SK-N-SH (cell line): Measurements from ENCODE around the gene TSC2. TPM values are rescaled to one million over a fixed set of nuclear protein-coding genes. Genes with fewer than 3 reads are reported as not detected.

Experiments used
- CTCF ChIA-PET: fragments of 300-600, 350-600 bp; formaldehyde crosslinking; extraction: SDS; loops from one replicate; lab custom pipeline; 2021; lab: Yijun Ruan, JAX
- POLR2A ChIA-PET: fragments of 350-600 bp; sonication (Branson Sonifier 250); formaldehyde crosslinking; extraction: SDS; loops from one replicate; lab custom pipeline; 2020; ENCODE audit warnings: antibody characterized with exemption, inconsistent platforms; lab: Yijun Ruan, JAX
- DNase-seq: peaks from one replicate; pipeline ENCODE4 v3.0.0; 2012
- H2AFZ ChIP-seq: fragments of 200-600 bp; sonication (generic); 2 replicates; pipeline ENCODE4 v1.8.1; 2016; ENCODE audit warnings: antibody characterized with exemption, mild to moderate bottlenecking, low read depth
- H3F3A ChIP-seq: fragments of 200-600 bp; sonication (generic); replicated peaks from 2 replicates; pipeline ENCODE3; 2016; ENCODE audit warnings: antibody characterized with exemption, mild to moderate bottlenecking; ENCODE audit not compliant: insufficient read depth
- H3K27ac ChIP-seq, 2 experiments: fragments of 200-500 bp in 1 of 2; fragments of 200-600 bp in 1 of 2; sonication (Bioruptor generic) in 1 of 2; sonication (generic), shearing (Covaris generic) in 1 of 2; 2 replicates each; pipeline versions ENCODE4 v1.5.1 to v1.6.1; 2014 to 2016; ENCODE audit warnings: low read depth in 2 of 2, inconsistent platforms in 1 of 2, low read length in 1 of 2, mild to moderate bottlenecking in 1 of 2, mixed read lengths in 1 of 2
- H3K27me3 ChIP-seq: fragments of 200-600 bp; sonication (generic), shearing (Covaris generic); 2 replicates; pipeline ENCODE4 v1.6.1; 2016; ENCODE audit warnings: mixed run types; ENCODE audit not compliant: insufficient read depth
- H3K36me3 ChIP-seq, 2 experiments: fragments of 200-500 bp in 1 of 2; fragments of 200-600 bp in 1 of 2; sonication (Bioruptor generic) in 1 of 2; sonication (generic) in 1 of 2; replicated peaks in 1 of 2; 2 replicates each; pipeline versions ENCODE3 to v1.5.1; 2014 to 2016; ENCODE audit warnings: low read length in 1 of 2, mild to moderate bottlenecking in 1 of 2; ENCODE audit not compliant: insufficient read depth in 2 of 2, control insufficient read depth in 1 of 2
- H3K4me1 ChIP-seq, 2 experiments: fragments of 200-500 bp in 1 of 2; fragments of 200-600 bp in 1 of 2; sonication (Bioruptor generic) in 1 of 2; sonication (generic), shearing (Covaris generic) in 1 of 2; 2 replicates each; pipeline versions ENCODE4 v1.5.1 to v1.6.1; 2014 to 2016; ENCODE audit warnings: low read depth in 1 of 2, low read length in 1 of 2, mixed run types in 1 of 2; ENCODE audit not compliant: insufficient read depth in 2 of 2, control insufficient read depth in 1 of 2
- H3K4me2 ChIP-seq: fragments of 200-600 bp; sonication (generic), shearing (Covaris generic); 2 replicates; pipeline ENCODE4 v1.6.1; 2017; ENCODE audit warnings: mixed run types
- H3K4me3 ChIP-seq, 2 experiments: fragments of 200-500 bp in 1 of 2; fragments of 200-600 bp in 1 of 2; sonication (Bioruptor generic) in 1 of 2; sonication (generic), shearing (Covaris generic) in 1 of 2; 2 replicates each; pipeline versions ENCODE4 v1.5.1 to v1.8.1; 2014 to 2016; ENCODE audit warnings: low read depth in 2 of 2, inconsistent platforms in 1 of 2, low read length in 1 of 2, mild to moderate bottlenecking in 1 of 2, mixed read lengths in 1 of 2, moderate library complexity in 1 of 2
- H3K79me2 ChIP-seq: fragments of 200-600 bp; sonication (generic); 2 replicates; pipeline ENCODE4 v1.8.1; 2017; ENCODE audit warnings: mild to moderate bottlenecking; ENCODE audit not compliant: insufficient read depth
- H3K9ac ChIP-seq: fragments of 200-600 bp; sonication (generic); 2 replicates; pipeline ENCODE4 v1.6.1; 2017; ENCODE audit warnings: mixed run types
- H3K9me2 ChIP-seq: fragments of 200-600 bp; sonication (generic); 2 replicates; pipeline ENCODE4 v1.6.1; 2017; ENCODE audit warnings: mixed run types
- H3K9me3 ChIP-seq: fragments of 200-600 bp; sonication (generic); 2 replicates; pipeline ENCODE4 v1.6.1; 2017; ENCODE audit warnings: mixed run types, mild to moderate bottlenecking, moderate library complexity
- H4K20me1 ChIP-seq: fragments of 200-600 bp; sonication (generic); 2 replicates; pipeline ENCODE4 v1.6.1; 2017; ENCODE audit warnings: mild to moderate bottlenecking, mixed run types; ENCODE audit not compliant: insufficient read depth
- EP300 ChIP-seq, 2 experiments: IDR thresholded peaks; 2 replicates each; pipeline versions ENCODE4 v1.4.0 to v1.6.1; 2012; ENCODE audit warnings: borderline replicate concordance in 1 of 2, low read depth in 1 of 2, low read length in 1 of 2
- EZH2phosphoT487 ChIP-seq: fragments of 200-600 bp; sonication (generic); IDR thresholded peaks from 2 replicates; pipeline ENCODE4 v1.6.1; 2017; ENCODE audit warnings: low read depth, mixed run types, mild to moderate bottlenecking, antibody characterized with exemption, moderate library complexity, borderline replicate concordance
- FOSL2 ChIP-seq: IDR thresholded peaks from 2 replicates; pipeline ENCODE4 v1.4.0; 2012; ENCODE audit warnings: low read depth, mild to moderate bottlenecking, moderate library complexity, borderline replicate concordance
- FOXJ3 ChIP-seq: sonication (generic); formaldehyde crosslinking; IDR thresholded peaks from 2 replicates; pipeline ENCODE4 v1.5.1; 2020; ENCODE audit warnings: mild to moderate bottlenecking, missing genetic modification reagents
- FOXM1 ChIP-seq: IDR thresholded peaks from 2 replicates; pipeline ENCODE4 v1.4.0; 2012; ENCODE audit warnings: low read depth, mild to moderate bottlenecking
- MEF2A ChIP-seq: IDR thresholded peaks from 2 replicates; pipeline ENCODE4 v1.4.0; 2012; ENCODE audit warnings: low read depth, borderline replicate concordance
- POLR2AphosphoS5 ChIP-seq: IDR thresholded peaks from 2 replicates; pipeline ENCODE4 v1.6.1; 2012; ENCODE audit warnings: low read depth, low read length
- RAD21 ChIP-seq: IDR thresholded peaks from 2 replicates; pipeline ENCODE4 v1.6.1; 2012; ENCODE audit warnings: mild to moderate bottlenecking, low read length
- RCOR1 ChIP-seq: fragments of 150-350 bp; IDR thresholded peaks from 2 replicates; pipeline ENCODE4 v1.6.1; 2017; ENCODE audit warnings: antibody characterized with exemption, low read length
- RFX5 ChIP-seq: IDR thresholded peaks from 2 replicates; pipeline ENCODE4 v1.6.1; 2012; ENCODE audit warnings: mild to moderate bottlenecking, improper control_type of control experiment, low read length
- RXRA ChIP-seq: IDR thresholded peaks from 2 replicates; pipeline ENCODE4 v1.4.0; 2012; ENCODE audit warnings: low read depth, mild to moderate bottlenecking, borderline replicate concordance
- SMC3 ChIP-seq: IDR thresholded peaks from 2 replicates; pipeline ENCODE4 v1.6.1; 2012; ENCODE audit warnings: low read depth, low read length, improper control_type of control experiment
- TAF1 ChIP-seq: IDR thresholded peaks from 2 replicates; pipeline ENCODE4 v1.6.1; 2012; ENCODE audit warnings: low read depth, mild to moderate bottlenecking, low read length, moderate library complexity, borderline replicate concordance
- TEAD4 ChIP-seq: IDR thresholded peaks from 2 replicates; pipeline ENCODE4 v1.4.0; 2012; ENCODE audit warnings: mild to moderate bottlenecking, borderline replicate concordance; ENCODE audit not compliant: insufficient read depth
- WGBS: methylation state at CpG from one replicate; pipeline ENCODE4 v1.1.6; 2017; ENCODE audit warnings: low lambda C conversion rate; 5-methylcytosine and 5-hydroxymethylcytosine counted together
- polyA plus RNA-seq, 3 experiments: library from polyadenylated mRNA; depleted of rRNA; stranded (reverse); fragments of >200 nt; gene quantifications; 2 replicates each; pipeline ENCODE4 v1.2.3, GENCODE V29; 2012
- TF ChIP-seq, protein P1 (sequence below): IDR thresholded peaks from 2 replicates; pipeline ENCODE4 v1.4.0; 2012; ENCODE audit warnings: low read depth, borderline replicate concordance
- TF ChIP-seq, protein P2 (sequence below): fragments of 200-600 bp; sonication (generic); IDR thresholded peaks from 2 replicates; pipeline ENCODE4 v1.6.1; 2017; ENCODE audit warnings: antibody characterized with exemption, mild to moderate bottlenecking, moderate library complexity
- TF ChIP-seq, protein P3 (sequence below): IDR thresholded peaks from 2 replicates; pipeline ENCODE4 v1.6.1; 2012; ENCODE audit warnings: mild to moderate bottlenecking, low read depth, low read length, moderate library complexity

Gene TSC2
- polyA plus RNA-seq, 1 of the 3 experiments (the other 2 are of a cell fraction): 96.1 TPM

DNA sequence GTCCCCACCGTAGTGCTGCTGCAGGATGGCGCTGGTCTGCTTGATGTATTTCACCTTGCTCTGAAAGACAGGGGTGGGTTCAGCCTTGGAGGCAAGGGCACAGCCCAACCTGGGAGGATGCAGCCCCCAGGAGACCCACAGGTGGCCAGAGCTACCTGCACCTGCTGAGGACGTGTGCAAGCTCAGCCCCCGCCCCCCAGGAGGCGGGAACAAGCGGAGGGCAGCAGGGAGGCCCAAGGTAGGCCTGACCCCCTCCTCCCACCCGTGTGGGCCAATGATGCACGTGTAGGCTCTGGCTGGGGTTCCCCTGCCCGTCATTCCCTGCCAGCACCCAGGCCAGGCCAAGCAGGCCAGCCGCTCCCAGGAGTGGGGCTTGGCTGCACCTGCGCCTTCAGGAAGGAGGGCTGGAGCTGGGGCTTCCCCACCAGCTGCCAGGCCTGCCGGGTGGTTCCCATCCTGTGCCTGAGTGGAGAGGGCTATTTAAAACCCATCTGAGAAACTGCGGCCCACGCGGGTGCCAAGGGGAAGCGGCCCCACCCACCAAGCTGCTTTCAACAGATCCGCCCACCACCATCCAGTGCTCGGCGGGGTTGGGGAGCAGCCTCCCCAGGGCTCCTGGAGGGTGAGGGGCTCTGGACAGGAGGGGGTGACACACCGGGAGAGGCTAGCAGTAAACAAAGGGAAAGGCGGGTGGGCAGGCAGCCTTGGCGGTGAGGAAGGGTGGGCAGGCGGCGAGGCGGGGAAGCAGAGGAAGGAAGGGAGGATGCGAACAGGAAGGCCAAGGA, 3.9 kb upstream of the TSC2 start:
- Histone ChIP-seq H3K4me2 (no peak overlapping the region), H3F3A (peaks cover 3% of the 10 kb centered on the region), H3K4me1 (peaks cover 4 to 47% of the 10 kb centered on the region in 2 experiments; a peak in 3 of 4 replicates), H3K9me3 (no peaks in the 10 kb centered on the region), H3K79me2 (peaks cover 23% of the 10 kb centered on the region), H3K9ac (no peak overlapping the region), H2AFZ (no peak overlapping the region), H3K9me2 (no peaks in the 10 kb centered on the region), H3K4me3 (no peak overlapping the region), H3K27ac (no peak overlapping the region; a peak in 1 of 4 replicates), H3K36me3 (peaks cover 0 to 9% of the 10 kb centered on the region in 2 experiments), H4K20me1 (no peaks in the 10 kb centered on the region), H3K27me3 (no peaks in the 10 kb centered on the region)
- WGBS: 94% methylated on average over 12 of the region's 26 CpGs
- ChIA-PET POLR2A (no interaction called here), CTCF (interaction anchor here (0.6 to 5.8 kb wide), 5 partner anchors 9 to 97 kb away, joined by 3 to 43 read pairs (median 4); partner anchors contain the start of gene NHERF2)
- no peak for DNase-seq
- TF ChIP-seq FOSL2: no peak
- no peak for TF ChIP-seq TEAD4
- no peak for TF ChIP-seq EZH2phosphoT487
- TF ChIP-seq, protein P1, sequence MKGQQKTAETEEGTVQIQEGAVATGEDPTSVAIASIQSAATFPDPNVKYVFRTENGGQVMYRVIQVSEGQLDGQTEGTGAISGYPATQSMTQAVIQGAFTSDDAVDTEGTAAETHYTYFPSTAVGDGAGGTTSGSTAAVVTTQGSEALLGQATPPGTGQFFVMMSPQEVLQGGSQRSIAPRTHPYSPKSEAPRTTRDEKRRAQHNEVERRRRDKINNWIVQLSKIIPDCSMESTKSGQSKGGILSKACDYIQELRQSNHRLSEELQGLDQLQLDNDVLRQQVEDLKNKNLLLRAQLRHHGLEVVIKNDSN: no peak
- TF ChIP-seq FOXJ3 (CRISPR knock-in tag): no peak

DNA sequence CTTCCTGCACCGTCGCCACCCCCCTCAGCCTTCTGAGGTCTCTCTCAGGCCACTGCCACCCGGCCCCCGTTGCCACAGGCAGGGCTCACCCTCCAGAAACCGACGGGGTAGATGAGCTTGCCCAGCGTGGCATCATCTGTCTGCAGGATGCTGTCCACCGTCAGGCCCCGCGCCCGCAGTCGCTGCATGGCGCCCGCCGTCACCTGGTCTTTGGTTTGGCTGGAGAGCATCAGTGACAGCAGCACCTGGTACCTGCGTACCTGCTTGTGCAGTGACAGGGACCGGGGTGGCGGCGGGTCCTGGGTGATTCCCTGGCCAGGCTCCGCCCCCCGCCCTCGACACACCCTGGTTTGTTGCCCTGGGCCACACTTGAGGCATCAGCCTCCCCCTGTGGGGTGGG, 3.2 kb upstream of the TSC2 start:
- Histone ChIP-seq H3K9me3 (no peaks in the 10 kb centered on the region), H2AFZ (no peak overlapping the region), H3K4me1 (peaks cover 4 to 44% of the 10 kb centered on the region in 2 experiments; a peak in 3 of 4 replicates), H3K9ac (no peak overlapping the region), H3K79me2 (peaks cover 30% of the 10 kb centered on the region), H4K20me1 (no peaks in the 10 kb centered on the region), H3K36me3 (peaks cover 0 to 9% of the 10 kb centered on the region in 2 experiments), H3K9me2 (no peaks in the 10 kb centered on the region), H3K4me3 (no peak overlapping the region), H3K27ac (no peak overlapping the region), H3F3A (peaks cover 3% of the 10 kb centered on the region), H3K4me2 (no peak overlapping the region), H3K27me3 (no peaks in the 10 kb centered on the region)
- no peak for DNase-seq
- POLR2A ChIA-PET: no interaction called here
- CTCF ChIA-PET: interaction anchor here (1.1 to 5.8 kb wide), 4 partner anchors 9 to 96 kb away, joined by 3 to 43 read pairs (median 5); partner anchors contain the start of gene NHERF2
- 95% methylated on average over 19 of the region's 22 CpGs for WGBS
- TF ChIP-seq RAD21: no peak
- TF ChIP-seq TAF1: no peak
- TF ChIP-seq, protein P2, sequence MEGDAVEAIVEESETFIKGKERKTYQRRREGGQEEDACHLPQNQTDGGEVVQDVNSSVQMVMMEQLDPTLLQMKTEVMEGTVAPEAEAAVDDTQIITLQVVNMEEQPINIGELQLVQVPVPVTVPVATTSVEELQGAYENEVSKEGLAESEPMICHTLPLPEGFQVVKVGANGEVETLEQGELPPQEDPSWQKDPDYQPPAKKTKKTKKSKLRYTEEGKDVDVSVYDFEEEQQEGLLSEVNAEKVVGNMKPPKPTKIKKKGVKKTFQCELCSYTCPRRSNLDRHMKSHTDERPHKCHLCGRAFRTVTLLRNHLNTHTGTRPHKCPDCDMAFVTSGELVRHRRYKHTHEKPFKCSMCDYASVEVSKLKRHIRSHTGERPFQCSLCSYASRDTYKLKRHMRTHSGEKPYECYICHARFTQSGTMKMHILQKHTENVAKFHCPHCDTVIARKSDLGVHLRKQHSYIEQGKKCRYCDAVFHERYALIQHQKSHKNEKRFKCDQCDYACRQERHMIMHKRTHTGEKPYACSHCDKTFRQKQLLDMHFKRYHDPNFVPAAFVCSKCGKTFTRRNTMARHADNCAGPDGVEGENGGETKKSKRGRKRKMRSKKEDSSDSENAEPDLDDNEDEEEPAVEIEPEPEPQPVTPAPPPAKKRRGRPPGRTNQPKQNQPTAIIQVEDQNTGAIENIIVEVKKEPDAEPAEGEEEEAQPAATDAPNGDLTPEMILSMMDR: no peak
- TF ChIP-seq EP300 (IDR thresholded peaks at IDR 0.05; ENCODE audit: borderline replicate concordance in 1 of 2, low read depth in 1 of 2, low read length in 1 of 2): no peak
- TF ChIP-seq POLR2AphosphoS5: no peak
- no peak for TF ChIP-seq RCOR1
- TF ChIP-seq RXRA: no peak
- TF ChIP-seq MEF2A: no peak
- TF ChIP-seq SMC3: no peak
- TF ChIP-seq RFX5: no peak
- no peak for TF ChIP-seq FOXM1
- TF ChIP-seq, protein P3, sequence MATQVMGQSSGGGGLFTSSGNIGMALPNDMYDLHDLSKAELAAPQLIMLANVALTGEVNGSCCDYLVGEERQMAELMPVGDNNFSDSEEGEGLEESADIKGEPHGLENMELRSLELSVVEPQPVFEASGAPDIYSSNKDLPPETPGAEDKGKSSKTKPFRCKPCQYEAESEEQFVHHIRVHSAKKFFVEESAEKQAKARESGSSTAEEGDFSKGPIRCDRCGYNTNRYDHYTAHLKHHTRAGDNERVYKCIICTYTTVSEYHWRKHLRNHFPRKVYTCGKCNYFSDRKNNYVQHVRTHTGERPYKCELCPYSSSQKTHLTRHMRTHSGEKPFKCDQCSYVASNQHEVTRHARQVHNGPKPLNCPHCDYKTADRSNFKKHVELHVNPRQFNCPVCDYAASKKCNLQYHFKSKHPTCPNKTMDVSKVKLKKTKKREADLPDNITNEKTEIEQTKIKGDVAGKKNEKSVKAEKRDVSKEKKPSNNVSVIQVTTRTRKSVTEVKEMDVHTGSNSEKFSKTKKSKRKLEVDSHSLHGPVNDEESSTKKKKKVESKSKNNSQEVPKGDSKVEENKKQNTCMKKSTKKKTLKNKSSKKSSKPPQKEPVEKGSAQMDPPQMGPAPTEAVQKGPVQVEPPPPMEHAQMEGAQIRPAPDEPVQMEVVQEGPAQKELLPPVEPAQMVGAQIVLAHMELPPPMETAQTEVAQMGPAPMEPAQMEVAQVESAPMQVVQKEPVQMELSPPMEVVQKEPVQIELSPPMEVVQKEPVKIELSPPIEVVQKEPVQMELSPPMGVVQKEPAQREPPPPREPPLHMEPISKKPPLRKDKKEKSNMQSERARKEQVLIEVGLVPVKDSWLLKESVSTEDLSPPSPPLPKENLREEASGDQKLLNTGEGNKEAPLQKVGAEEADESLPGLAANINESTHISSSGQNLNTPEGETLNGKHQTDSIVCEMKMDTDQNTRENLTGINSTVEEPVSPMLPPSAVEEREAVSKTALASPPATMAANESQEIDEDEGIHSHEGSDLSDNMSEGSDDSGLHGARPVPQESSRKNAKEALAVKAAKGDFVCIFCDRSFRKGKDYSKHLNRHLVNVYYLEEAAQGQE: no peak
- TF ChIP-seq FOXJ3 (CRISPR knock-in tag): no peak
- no peak for TF ChIP-seq TEAD4
